Left colon (tissue), 2 donors: ENCODE results near the gene ARID5A. TPM values are rescaled to one million over a fixed set of nuclear protein-coding genes. Genes with fewer than 3 reads are reported as not detected.
"Not testable (repeated sequence)": the region's sequence is repeated elsewhere in the genome, so short reads cannot be mapped to it uniquely, and the experiment has no call there.

Experiments
- ATAC-seq: fragments of 200-7000 bp; cut with Tn5 transposase; one replicate; pipeline ENCODE4 v1.9.1; 2020; ENCODE audit warnings: mild to moderate bottlenecking, moderate library complexity
- DNase-seq, 2 donors: peaks; one replicate each; pipeline ENCODE4 v3.0.0-alpha.2; 2020
- intact Hi-C, 2 donors: fragments of 100-400 bp; cut with DNase I in 1 of 2; cut with micrococcal nuclease in 1 of 2; formaldehyde crosslinking; loops; one replicate each; pipeline versions ENCODE4 v1.11.2 to v1.14.0; 2022; cut with DNase I, micrococcal nuclease
- long read RNA-seq: library from polyadenylated mRNA; unstranded; transcript quantifications from one replicate; pipeline ENCODE4 v2.0.0, GENCODE V29; 2021
- total RNA-seq, 2 donors: library from RNA; stranded (reverse); fragmentation: NEBNext Ultra II Directional; extraction: Animal tissue kit (Norgen Biotek cat#: 25700); gene quantifications; one replicate each; pipeline ENCODE4 v1.2.1, GENCODE V29; 2021
- donor health status: DM: no; HTN: no; CAD: no.
- donor health status: DM: yes; HTN: yes; CAD: no.

ARID5A gene, protein sequence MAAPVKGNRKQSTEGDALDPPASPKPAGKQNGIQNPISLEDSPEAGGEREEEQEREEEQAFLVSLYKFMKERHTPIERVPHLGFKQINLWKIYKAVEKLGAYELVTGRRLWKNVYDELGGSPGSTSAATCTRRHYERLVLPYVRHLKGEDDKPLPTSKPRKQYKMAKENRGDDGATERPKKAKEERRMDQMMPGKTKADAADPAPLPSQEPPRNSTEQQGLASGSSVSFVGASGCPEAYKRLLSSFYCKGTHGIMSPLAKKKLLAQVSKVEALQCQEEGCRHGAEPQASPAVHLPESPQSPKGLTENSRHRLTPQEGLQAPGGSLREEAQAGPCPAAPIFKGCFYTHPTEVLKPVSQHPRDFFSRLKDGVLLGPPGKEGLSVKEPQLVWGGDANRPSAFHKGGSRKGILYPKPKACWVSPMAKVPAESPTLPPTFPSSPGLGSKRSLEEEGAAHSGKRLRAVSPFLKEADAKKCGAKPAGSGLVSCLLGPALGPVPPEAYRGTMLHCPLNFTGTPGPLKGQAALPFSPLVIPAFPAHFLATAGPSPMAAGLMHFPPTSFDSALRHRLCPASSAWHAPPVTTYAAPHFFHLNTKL
- total RNA-seq = 10 to 100 TPM in 1 of 2 donors, 1 to 10 TPM in 1; 5.6 to 13.7 TPM
- long read RNA-seq, partial matches to known transcripts = 0 of 7 reads
- long read RNA-seq, other reads (novel, unspliced or antisense) = 1 of 7 reads

DNA sequence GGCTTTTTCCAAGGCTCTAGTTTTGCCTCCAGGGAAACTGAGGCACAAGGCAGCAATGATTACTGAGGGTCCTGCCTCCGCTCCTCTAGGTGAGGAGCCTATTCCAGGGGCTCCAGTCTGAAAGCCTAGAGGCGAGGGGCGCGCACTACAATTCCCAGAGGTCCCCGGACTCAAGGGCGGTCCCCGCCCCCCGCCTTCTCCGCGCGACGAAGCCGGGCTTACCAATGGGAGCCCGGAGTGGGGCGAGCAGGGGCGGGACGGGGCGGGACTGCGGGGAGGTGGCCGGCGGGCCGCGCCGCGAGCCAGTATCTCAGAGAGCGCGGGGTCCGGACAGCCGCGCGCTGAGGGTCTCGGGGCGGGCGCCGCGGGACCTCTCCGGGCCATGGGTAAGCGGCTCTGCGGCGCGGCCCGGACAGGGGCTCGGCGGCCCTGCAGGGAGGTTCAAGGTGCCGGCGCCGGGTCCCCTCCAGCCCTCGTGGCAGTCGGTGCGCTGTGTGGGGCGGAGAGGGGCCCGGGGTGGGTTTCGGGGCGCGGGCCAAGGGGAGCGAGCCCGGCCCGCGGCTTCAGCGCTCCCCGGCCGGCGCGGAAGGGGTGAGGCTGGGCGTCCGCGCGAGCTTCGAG is at the start of gene ARID5A:
ARID5A (plus strand) TSS at position 308 of the 621 bp plus-strand sequence; CDS start at position 383, 75 bp downstream.
- DNase-seq = peak; percentile 94 to 96
- ATAC-seq = peak; percentile 76
- intact Hi-C loops = no loop called here

DNA sequence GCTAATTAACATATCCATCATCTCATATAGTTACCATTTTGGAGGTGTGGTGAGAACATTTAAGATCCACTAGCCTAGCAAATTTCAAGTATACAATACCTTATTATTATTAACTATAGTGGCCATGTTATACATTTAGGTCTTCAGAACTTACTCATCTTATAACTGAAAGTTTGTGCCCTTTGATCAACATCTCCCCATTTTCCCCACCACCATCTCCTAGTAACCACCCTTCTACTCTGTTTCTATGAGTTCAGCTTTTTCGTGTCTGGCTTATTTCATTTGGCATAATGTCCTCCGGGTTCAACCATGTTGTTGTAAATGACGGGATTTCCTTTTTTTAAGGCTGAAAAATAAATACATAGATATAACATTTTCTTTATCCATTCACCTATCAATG is 47.3 kb upstream of the ARID5A start:
- intact Hi-C loops = no loop called here
- ATAC-seq (no peak), DNase-seq (no peak)

DNA sequence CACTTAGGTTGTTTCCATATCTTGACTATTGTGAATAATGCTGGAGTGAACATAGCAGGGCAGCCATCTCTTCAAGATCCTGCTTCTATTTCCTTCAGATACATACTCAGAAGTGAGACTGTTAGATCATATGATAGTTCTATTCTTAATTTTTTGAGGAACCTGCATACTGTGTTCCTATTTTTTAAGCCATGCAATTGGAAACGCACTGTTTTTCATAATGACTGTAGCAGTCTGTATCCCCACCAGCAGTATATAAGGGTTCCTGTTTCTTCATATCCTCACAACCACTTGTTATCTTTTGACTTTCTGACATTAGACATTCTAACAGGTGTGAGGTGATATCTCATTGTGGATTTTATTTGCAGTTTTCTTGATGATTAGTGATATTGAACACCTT is 46.9 kb upstream of the ARID5A start:
- intact Hi-C loops = no loop called here
- DNase-seq (no peak), ATAC-seq (no peak)

DNA sequence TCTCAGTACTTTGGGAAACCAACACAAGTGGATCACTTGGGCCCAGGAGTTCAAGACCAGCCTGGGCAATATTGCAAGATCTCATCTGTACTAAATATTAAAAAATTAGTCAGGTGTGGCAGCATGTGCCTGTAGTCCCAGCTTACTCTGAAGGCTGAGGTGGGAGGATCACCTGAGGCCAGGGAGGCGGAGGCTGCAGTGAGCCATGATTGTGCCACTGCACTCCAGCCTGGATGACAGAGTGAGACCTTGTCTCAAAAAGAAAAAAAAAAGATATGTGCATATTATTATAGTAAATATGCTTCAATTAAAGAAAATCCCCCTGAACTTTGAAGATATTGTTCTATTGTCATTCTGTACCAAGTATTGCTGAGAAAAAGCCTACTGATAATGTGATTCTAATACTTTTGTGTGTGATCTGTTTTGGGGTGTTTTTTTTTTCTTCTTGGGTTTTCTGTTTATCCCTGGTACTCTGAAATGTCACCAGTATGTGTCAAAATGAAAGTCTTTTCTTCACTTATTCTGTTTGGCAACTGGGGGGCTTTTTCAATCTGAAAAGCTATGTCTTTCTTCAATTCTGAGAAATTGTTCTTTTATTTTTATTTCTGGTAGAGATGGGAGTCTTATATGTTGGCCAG is 44.6 kb upstream of the ARID5A start:
- DNase-seq (no peak), ATAC-seq (no peak)
- intact Hi-C loops = no loop called here

DNA sequence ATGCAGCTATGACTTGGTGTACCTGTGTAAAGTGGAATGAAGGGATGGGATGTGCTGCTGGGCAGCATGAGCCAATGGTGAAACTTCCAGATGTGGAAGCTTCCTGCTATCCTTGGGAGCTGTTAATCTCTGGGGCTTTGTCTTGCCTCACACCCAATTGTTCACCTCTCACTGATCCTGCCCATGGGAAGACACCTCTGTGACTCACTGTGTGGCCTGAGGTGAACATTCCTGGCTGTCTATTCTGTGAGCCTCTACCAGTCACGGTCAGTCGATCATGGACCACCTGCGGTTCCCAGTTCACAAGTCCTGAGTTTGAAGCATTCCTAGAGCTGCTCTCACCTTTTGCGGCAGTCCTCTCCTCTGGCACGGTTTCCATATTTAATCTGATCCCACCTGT is 43.5 kb upstream of the ARID5A start:
- intact Hi-C loops = no loop called here
- DNase-seq (no peak), ATAC-seq (no peak)

DNA sequence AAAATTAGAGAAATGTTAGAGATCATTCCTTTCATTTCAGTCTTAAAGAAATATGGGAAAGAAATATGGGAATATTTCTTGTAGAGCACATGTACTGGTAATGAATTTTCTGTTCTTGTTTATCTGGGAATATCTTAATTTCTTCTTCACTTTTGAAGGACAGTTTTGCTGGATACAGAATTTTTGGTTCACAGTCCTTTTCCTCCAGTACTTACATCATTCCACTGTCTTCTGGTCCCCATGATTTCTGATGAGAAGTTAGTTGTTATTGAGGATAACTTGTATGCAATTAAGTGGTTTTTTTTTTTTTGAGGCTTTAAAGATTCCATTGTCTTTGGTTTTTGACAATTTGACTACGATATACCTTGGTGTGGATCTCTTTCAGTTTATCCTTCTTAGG is 42.4 kb upstream of the ARID5A start:
- ATAC-seq (no peak), DNase-seq (no peak)
- intact Hi-C loops = no loop called here

DNA sequence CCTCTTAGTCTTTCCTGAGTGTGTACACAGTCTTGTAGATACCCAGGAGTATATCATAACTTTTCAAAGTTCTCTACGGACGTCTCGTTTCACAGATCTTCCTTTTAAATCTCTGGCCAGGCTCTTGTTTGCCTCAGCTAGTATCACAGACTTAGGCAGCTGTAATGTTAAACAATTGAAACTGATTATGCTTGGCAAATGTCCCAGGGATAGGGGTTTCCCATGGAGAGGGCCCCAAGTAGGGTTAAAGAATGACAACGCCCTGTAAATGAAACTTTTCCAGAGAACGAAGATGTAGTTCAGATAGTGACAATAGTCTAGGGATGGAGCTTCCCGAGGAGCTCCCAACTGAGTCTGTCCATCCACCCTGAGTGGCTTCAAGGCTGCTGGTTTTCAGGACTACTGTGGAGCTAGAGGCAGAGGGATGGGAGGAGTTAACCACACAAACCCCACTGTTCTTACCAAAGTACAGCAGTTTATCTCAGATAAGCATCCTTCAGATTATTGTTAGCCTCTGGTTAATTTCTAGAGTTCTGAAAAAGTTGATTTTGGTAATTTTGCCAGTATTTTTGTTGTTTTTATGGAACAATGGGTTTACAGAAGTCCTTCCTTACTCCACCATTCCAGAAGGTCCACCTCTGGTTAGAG is 40.4 kb upstream of the ARID5A start:
- no peak for DNase-seq
- intact Hi-C loops = no loop called here
- ATAC-seq = no peak

DNA sequence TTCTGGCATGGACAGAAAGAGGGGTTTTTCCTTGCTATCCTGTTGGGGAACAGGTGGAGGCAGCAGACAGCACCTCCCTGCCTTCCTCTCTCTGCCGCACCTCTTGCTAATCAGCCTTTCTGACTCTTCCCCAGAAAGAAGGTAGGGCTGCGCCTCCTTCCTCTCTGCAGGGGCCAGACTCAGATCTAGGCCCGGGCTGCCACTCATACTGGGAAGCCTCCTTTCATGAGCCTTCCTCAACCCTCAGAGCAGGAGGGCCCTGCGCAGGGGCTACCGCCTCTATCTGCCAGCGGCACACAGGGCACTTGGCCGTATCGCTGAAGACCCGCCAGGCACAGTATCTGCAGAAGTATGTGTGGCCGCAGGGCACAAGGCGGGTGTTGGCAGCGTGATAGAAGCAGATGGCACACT is 38.5 kb upstream of the ARID5A start:
- intact Hi-C loops = no loop called here
- no peak for ATAC-seq
- DNase-seq = no peak

DNA sequence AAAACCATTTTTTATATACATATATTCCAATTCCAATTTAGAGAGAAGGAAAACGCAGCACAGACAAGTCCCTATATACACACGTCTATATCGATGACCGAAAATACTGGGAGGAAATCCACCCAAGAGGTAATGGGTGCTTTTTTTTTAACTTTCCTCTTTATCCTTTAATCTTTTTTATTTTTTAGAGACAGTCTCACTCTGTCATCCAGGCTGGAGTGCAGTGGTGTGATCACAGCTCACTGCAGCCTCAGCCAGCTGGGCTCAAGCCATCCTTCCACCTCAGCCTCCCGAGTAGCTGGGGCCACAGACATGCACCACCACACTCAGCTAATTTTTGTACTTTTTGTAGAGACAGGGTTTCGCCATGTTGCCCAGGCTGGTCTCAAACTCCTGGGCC is 37.9 kb upstream of the ARID5A start:
- ATAC-seq, DNase-seq, intact Hi-C loops: not testable (repeated sequence)

DNA sequence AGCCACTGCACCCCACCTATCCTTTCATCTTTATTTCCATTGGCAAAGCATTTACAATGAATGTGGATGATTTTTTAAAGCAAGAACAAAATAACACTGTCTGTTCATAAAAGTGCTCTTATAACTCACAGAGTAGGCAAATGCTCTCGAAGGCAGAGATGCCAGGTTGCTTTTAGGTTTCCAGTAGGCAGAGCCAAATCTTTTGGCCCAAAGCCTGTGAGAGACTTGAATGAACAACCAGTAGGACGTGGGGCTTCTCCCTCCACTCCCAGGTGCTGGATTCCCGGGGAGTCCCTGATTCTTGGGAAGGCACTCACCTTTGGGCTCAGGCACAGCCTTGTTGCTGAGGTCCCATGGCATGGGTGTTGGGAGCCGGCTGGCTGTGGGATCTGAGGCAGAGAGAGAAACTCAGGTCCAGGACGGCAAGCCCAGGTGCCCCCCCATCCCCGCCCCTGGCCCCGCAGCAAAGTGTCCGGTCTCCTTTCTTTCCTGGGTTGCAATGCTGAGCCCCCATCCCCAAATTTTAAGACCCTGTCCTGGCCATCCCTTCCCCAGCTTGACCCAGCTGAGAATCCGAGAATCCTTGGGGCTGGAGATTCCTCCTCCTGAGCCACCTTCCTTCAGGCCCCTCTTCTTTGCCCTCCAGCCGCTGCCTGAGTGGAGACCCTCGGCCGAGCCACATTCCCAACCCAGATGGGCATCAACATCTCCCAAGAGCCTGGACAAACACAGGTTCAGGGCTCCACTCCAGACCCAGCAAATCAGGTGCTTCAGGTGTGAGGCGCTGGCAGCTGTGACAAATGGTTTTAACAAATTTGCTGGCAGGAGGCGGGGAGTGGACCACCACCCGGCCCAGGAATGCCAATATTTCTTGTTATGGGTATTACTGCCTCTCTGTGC is 37.2 kb upstream of the ARID5A start:
- no peak for DNase-seq
- intact Hi-C loops = no loop called here
- ATAC-seq = no peak

DNA sequence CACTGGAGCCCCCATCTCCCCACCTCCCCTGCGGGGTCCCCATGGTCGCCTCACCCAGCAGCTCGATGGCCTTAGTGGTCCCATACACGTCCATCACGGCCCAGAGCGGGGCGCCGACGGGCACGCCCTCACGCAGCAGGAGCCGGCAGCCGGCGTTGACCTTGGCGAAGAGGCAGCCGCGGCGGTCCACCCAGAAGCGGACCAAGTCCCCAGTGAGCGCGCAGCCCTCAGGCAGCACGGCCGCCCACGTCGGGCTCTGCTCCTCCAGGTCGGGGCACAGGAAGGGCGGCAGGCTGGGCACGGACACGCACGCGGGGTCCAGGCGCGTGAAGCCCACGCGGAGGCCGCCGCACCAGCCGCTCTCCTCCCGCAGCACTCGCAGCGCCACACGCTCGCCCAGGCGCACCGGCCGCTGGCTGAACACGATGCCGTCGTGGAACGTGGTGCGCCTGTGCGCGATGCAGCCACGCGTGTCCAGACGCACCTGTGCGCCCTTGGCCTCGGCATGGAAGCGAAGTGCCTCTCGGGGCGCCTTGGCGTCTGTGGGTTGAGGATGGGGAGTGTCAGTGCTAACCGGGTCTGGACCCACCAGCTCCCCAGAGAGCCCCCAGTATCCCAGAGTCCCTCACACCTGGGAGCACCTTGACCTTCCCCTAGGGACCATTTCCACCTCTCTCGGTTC is 36.0 kb upstream of the ARID5A start:
- no peak for ATAC-seq
- DNase-seq = no peak

DNA sequence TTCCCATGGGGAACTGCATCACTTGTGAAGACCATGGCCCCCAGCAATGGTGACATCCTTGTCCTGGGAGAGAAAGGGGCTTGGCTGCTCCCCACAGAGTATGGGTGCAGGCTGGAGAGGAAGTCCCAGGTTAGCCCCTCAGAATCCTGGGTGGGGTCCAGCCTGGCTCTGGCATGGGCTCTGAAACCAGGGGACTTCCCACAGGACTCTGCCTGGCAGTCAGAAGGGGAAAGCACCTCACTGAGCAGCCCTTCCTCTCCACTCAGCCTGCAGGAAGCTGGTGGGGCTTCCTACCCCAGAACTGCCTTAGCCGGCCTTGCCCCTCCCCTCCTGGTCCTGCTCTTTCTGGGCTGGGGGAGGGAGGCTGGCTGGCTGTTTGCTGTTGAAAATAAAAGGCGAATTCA is 35.1 kb upstream of the ARID5A start:
- ATAC-seq = no peak

More for the DNA sequence above, 36.0 kb upstream of the ARID5A start:
- intact Hi-C loops = loop anchor here in 1 of 2 donors (10.0 kb wide), 1 partner anchor 86 kb away; no protein-coding TSS in a partner anchor

DNA sequence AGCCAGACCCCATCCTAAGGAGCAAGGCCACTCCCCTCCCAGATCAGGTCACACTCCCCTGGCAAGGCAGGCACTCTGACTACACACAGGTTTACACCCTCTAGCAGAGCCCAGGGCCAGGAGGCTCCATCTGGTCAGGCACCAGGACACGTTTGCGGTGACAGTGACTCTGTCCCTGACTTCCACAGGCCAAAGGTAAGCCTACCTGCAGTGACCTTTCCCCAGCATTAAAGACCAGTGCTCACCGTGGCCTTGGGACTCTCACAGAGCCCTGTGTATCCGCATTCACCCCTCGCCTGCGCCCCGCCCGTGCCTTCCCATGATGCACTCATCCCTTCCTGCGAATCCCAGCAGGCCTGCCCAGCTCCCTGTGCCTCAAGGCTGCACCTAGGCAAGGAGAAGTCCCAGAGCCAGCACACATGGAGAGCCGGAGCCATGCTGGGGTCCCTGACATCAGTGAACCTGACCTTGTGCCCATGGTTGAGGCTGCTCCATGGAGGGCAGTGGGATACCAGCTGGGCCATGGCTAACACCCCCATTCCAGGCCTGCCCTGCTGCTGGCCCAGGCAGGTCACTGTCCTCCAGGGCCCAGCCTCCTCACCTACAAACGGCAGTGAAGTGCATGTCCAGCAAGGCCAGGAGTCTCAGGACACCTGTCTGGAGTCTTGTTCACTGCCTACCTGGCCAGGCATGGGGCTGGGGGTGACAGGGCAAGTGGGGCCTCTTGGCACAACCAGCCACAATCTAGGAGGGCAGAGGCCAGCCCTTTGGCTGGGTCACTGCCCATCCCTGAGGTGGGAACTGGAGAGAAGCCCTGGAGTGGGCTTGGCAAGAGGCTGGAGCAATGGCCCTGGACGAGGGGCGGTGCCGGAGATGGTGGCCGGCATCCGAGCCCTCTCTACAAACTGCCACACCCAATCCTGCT is 34.4 kb upstream of the ARID5A start:
- intact Hi-C loops = loop anchor here in 1 of 2 donors (10.0 kb wide), 1 partner anchor 87 kb away; no protein-coding TSS in a partner anchor
- DNase-seq (peak; percentile 56 to 64), ATAC-seq (peak; percentile 68)

More for the DNA sequence above, 35.1 kb upstream of the ARID5A start:
- no peak for DNase-seq
- intact Hi-C loops = loop anchor here in 1 of 2 donors (10.0 kb wide), 1 partner anchor 87 kb away; no protein-coding TSS in a partner anchor

DNA sequence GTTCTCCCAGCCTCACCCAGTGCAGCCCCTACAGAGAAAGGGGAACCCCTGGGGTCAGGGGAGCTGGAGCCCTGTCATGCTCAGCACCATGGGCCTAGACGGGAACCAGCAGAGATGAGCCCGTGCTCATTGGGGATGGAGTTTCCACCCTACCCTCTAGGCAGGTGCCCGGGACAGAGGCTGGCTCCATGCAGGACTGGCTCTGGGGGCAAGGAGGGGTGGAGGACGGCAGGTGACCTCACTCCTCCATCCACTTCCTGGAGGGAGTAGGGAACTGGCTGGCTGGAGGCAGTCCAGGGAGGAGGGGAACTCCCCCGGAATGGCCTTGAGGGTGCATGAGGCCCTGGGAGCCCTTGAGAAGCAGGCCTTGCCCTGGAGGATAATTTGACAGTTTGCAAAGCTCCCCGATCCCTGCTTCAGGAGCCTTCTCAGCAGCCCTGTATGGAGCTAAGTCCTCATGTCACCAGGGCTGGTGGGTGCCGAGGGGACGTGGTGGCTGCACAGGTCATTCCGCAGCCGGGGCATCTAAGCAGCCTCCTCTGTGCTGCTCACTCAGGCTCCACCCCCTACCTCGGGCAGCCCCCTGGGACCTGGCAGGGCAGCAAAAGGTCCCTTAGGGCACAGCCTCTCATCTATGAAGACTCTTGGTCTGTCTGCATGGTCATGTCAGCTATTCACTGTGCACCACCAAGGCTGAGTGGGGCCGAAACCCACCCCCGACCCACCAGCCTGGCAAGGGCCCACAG is 33.5 kb upstream of the ARID5A start:
- ATAC-seq = peak; percentile 39

DNA sequence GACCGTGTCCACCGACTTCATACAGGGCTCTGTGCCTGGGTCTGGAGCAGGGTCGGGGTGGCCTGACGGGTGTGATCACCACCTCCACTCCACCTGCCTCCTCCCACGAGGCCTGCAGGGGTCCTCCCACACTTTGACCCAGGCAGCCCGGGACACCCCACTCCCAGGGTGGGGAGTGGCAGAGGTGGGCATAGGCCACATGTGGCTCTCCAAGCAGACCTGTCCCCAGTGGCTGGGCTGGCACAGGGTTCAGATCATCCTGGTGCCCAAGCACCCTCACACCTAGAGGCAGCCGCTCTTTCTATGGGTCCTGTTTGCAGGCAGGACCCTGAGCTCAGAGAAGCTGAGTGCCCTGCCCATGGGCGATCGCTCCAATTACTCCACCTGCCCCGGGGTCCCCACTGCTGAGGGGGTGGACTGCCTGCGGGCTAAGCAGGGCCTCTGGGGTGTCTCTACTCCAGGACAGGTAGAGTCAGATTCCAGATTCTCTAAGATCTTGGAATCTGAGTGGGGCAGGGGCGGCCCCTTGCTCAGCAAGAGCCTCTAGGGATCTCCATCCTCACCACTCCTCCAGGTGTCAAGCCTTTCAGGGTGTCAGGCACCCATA is 32.8 kb upstream of the ARID5A start:
- ATAC-seq = no peak
- DNase-seq = no peak
- intact Hi-C loops = loop anchor here in 1 of 2 donors (10.0 kb wide), 1 partner anchor 89 kb away; no protein-coding TSS in a partner anchor

More for the DNA sequence above, 33.5 kb upstream of the ARID5A start:
- intact Hi-C loops = loop anchor here in 1 of 2 donors (10.0 kb wide), 1 partner anchor 88 kb away; no protein-coding TSS in a partner anchor
- DNase-seq = peak; percentile 42 to 53
